KOPT-K1 (cell line): Measurements from ENCODE around the gene EXOC7.
A peak's percentile ranks its signal among the peaks of the same experiment; 100 is the strongest.

Experiments
- H3K27ac ChIP-seq: fragments of 200-600 bp; sonication (generic); 2 replicates; pipeline ENCODE4 v1.5.1; 2016; ENCODE audit warnings: antibody characterized with exemption, mild to moderate bottlenecking, low read depth, low read length; ENCODE audit not compliant: poor library complexity, severe bottlenecking
- H3K36me3 ChIP-seq: fragments of 200-600 bp; sonication (generic); 2 replicates; pipeline ENCODE4 v1.5.1; 2017; ENCODE audit warnings: antibody characterized with exemption, mild to moderate bottlenecking, low read length, moderate library complexity; ENCODE audit not compliant: insufficient read depth
- H3K9me3 ChIP-seq: fragments of 200-600 bp; sonication (generic); 2 replicates; pipeline ENCODE4 v1.5.1; 2017; ENCODE audit warnings: antibody characterized with exemption, low read length, mild to moderate bottlenecking; ENCODE audit not compliant: insufficient read depth, poor library complexity, severe bottlenecking

The EXOC7 gene

DNA sequence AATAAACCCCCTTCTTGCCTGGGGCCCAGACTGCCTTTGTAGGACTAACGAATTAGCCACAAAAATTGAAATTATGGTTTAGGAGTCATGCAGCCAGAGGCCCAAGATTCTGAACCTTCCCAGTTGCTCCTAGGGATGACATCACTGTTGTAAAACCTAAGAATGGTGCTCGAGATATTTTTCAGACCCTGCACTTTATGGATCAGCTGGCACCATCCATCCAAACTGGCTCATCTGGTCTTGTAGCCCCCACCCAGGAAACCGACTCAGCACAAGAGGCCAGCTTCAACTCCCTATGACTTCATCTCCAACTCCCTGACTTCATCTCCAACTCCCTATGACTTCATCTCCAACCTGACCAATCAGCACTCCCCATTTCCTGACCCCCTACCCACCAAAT is 65.5 kb downstream of the EXOC7 start:
- Histone ChIP-seq H3K9me3 (peaks cover 3% of the 10 kb centered on the region), H3K27ac (peak overlapping the region; percentile 93), H3K36me3 (peaks cover 60% of the 10 kb centered on the region)

DNA sequence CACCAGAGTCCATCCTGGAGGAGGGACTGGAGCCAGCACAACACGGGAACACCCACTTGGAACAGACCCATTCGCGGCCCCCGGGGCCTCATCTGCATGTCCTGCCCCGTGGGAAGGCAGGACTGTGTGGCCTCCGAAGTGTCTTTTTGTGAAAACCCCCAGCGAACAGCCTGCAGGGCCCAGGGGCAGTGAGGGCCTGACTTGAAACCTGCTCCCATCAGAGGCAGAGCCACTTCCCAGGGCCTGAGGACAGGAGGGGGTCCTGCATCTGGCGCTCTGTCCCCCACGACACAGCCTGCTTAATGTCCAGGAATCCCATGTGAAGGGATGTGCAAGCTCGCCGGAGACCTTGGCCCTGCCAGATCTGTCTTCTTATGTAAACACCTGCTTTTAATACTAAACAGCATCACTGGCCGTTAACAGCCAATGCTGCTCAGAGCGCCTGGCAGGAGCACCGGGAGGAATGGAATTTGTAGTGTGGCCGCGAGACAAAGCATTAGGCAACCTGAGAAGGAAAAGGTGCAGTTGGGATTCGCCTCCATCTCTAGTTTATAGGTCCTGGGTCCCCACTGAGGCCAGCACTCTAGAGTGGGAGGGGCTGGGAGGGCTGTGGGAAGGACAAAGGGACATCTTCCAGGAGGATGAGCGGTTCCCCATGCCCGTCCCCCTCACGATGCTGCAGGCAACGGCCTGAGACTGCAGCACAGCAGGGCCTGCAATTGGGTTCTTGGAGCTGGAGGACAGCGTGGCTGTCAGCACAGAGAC is 66.9 kb downstream of the EXOC7 start:
- Histone ChIP-seq H3K9me3 (peaks cover 10% of the 10 kb centered on the region), H3K27ac (peak overlapping the region; percentile 93), H3K36me3 (peaks cover 46% of the 10 kb centered on the region)

DNA sequence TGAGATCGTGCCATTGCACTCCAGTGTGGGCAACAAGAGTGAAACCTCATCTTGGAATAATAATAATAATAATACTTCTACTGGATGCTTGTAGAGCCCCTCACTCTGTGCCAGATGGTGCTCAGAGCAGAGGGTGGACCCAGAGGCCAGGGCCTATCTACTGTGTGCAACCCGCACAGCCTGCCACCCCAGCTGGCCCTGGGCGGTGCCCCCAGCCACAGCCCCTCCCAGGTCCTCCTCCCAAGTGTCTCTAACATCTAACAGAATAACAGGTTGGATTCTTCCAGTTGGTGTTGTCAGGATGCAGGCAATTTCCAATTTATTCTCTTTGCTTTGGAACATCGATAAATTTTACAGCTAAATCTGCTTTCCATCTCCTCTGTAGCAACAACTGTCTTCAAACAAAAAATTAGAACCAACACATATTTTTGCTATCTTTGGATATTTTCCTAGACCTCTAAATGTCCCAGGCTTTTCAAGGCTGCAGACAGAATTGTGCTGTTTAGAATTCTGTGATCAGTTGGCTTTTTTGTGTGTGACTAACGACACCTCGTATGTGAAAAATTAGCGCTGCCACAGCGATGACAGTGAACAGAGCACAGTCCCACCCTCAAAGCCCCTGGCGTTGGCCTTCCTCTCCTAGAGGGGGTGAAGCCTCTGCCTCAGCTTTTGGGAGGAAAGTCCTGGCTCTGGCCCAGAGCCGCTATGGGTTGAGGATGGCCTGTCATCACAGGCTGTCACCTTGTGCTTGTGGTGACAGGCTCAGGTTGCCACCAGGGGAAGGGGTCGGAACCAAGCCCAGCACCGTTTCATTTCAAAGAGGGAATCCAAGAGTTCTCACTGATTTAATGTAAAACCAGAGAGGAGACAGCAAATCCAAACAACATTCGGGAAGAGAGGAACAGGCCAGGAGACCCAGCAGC is 68.9 kb downstream of the EXOC7 start:
- Histone ChIP-seq H3K36me3 (peaks cover 26% of the 10 kb centered on the region), H3K27ac (peak overlapping the region; percentile 71), H3K9me3 (peaks cover 10% of the 10 kb centered on the region)

DNA sequence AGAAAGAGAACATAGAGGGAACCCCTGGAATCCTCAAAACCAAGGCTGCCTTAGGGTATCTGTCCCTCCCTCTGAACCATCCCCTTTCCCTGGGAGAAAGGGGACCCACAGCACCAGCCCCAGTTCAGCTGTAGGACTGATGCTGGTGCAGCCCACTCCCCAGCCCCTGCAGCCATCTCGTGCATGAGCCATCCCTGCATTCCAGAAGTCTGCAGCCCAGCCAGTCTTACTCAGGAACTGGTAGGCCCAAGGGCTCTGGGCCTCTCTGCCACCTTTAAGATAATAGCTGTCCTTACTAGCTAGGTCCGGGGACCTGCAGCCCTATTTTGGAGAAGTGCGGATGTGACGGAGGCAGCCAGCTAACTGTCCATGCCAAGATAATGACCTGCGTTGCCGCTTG is 70.4 kb downstream of the EXOC7 start:
- Histone ChIP-seq H3K9me3 (peaks cover 10% of the 10 kb centered on the region), H3K27ac (peak overlapping the region; percentile 71), H3K36me3 (peaks cover 11% of the 10 kb centered on the region)

DNA sequence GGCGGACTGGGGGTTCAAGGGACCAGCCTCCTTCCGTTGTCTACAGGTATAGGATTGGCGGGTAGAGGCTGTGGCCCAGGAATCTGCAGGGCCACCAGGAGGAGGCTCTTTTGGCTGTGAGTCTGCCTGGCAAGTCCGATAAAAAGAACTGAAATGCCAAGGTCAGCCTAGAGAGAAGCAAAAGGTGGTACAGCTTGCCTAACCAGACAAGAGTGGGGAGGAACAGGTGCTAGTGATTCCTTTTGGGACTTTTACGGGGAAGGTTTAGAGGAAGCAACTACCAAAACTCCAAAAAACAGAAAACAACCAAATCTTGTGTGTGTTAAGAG is 70.8 kb downstream of the EXOC7 start:
- H3K27ac ChIP-seq, result peak overlapping the region; percentile 71
- H3K36me3 ChIP-seq, result peaks cover 9% of the 10 kb centered on the region; the same call in 1 of the 2 replicates
- H3K9me3 ChIP-seq, result peaks cover 10% of the 10 kb centered on the region

DNA sequence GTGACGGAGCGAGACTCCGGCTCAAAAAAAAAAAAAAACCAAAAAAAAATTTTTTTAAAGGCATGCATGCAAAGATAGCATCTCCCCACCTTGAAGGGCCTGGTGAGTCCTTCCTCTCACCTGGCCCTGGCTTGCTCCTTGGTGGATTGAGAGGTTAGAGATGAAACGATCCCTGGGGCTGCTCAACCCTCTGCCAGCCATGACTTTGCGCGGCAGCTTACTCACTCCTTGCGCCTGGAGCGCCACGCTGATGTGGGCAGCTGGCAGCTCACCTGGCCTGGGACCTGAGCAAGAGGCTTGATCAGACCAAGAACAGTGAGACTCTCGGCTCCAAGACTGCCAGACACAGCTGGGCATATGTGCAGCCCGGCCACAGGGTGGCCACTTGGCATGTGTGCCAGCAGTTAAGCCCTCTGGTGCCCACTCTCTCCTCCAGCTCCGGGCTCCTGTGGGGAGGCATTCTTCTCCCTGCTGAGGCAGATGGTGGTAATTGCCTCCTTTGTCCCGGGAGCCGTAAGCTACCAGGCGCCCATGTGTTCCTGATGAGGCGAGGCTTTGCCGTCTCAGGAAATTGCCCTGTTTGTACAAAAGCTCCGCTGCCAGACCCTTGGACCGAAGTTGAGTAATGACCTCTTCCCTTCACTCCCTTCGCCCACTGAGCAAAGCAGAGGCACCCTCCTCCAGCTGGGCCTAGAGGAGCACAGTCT is 71.4 kb downstream of the EXOC7 start:
- Histone ChIP-seq H3K9me3 (peaks cover 10% of the 10 kb centered on the region), H3K36me3 (peaks cover 9% of the 10 kb centered on the region; the same call in 1 of the 2 replicates), H3K27ac (peak overlapping the region; percentile 71)
